HG02938 (cell line): Measurements from ENCODE around the gene KCNJ18.
"Not testable (repeated sequence)": the region's sequence is repeated elsewhere in the genome, so short reads cannot be mapped to it uniquely, and the experiment has no call there.

Experiments
- ATAC-seq: cut with Tn5 transposase; IDR thresholded peaks from one replicate; pipeline ENCODE4 v1.9.1; 2021; ENCODE audit warnings: mild to moderate bottlenecking, moderate library complexity; ENCODE audit not compliant: unreplicated experiment

KCNJ18 gene

GRCh38 chr17:21719511-21720226, 27.3 kb downstream of the KCNJ18 start:
- ATAC-seq = not testable (repeated sequence)

DNA sequence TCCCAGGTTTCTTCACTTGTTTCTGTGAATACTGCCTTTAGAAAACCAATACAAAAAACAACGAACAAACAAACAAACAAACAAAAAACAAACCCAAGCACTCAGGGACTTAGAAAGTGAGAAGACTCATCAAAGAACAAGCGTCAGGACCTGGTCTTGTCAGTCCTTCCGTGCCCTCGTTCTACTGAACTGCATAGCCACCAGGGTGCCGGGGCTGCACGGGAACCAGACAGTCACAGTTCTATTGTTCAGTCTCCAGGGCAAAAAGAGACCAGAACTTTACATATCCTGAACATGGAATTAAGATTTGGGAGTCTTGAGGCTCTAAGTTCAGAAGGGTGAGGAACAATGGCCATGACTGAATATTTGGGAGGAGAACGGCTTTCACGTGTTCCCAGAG, 28.2 kb downstream of the KCNJ18 start:
- not testable (repeated sequence) for ATAC-seq

DNA sequence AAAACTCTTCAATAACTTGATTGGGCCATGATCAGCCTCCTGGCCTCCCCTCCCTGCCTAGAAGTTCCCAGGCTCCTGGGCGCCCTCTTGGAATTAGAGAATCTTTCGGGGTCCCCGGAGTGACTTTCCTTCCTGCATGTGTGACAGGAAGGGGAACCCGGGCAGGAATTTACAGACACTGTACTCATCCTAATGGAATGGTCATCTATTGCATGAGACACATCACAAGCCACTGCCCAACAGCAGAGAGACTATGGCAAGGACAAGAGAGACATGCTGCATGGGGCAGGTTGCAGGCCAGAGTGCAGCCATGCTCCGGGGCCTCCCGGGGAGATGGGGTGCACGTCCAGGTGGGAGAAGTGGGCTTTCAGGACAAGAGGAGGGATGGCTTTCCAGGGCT, 29.9 kb downstream of the KCNJ18 start:
- ATAC-seq = not testable (repeated sequence)

- ATAC-seq = not testable (repeated sequence)
Observed at GRCh38 chr17:21724216-21725006, 32.1 kb downstream of the KCNJ18 start.

- not testable (repeated sequence) for ATAC-seq
Observed at GRCh38 chr17:21731076-21731475, 38.8 kb downstream of the KCNJ18 start.

GRCh38 chr17:21733931-21734330, 41.6 kb downstream of the KCNJ18 start:
- not testable (repeated sequence) for ATAC-seq

- ATAC-seq = not testable (repeated sequence)
Observed at GRCh38 chr17:21735814-21736213, 43.5 kb downstream of the KCNJ18 start.

- ATAC-seq = not testable (repeated sequence)
Observed at GRCh38 chr17:21737015-21737580, 44.8 kb downstream of the KCNJ18 start.

DNA sequence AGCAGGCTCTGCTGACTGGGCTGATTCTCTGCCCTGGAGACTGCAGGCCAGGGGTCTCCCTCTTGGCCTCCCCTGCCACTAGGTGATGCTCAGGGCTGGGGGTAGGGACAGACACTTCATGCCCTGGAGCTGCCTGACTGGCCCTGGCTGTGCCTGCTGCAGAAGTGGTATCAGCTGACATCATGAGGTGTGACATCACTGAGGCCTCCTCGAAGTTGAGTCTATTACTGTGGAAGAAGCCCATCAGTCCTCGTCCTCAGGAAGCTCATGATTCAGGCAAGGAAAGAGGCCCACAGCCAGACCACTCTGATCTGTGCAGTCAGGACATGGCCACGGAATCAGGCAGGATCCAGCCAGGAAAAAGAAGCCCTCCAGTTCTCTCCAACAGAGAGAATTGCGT, 45.9 kb downstream of the KCNJ18 start:
- not testable (repeated sequence) for ATAC-seq

DNA sequence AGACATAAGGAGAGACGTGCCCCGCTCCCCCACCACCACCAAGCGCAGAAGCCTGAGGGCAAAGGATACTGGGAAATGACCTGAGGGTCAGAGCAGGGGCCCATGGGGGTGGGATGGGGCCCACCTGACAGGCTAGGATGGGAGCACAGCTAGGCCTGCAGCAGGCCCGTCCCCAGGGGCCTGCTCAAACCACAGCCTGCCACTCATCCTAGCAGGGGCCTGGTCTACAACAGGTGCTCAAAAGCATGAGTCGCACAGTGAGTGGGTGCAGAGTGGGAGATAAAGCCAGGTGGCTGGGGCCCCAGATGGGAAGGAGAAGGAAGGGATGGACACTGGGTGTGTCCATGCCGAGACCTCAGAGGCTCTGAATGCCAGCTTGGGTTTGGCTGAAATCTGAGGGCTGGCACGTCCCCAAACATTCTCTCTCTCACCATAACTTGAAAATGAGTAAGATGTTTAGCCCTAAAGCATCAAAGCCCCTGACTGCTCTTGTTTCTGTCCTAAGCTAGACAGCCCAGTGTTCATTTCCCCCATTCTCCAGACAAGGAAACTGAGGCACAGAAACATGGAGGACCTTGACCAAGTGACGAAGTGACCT, 46.7 kb downstream of the KCNJ18 start:
- ATAC-seq = not testable (repeated sequence)

GRCh38 chr17:21739485-21739884, 47.2 kb downstream of the KCNJ18 start:
- ATAC-seq = peak; percentile 50

- not testable (repeated sequence) for ATAC-seq
Observed at GRCh38 chr17:21740836-21741235, 48.5 kb downstream of the KCNJ18 start.

DNA sequence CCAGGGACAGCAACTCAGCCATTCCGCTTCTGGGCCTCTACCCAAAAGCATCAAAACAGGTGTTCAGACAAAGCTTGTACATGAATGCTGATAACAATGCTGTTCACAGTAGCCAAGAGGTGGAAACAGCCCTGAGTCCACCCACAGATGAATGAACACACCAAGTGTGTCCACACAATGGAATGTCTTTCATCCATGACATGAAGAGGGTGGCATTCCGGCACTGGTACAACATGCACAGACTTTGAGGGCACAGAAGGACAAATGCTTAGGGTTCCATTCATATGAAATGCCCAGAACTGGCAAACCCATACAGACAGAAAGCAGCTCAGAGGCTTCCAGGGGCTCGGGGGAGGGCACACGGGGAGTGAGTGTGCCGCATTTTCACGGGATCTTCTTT, 49.2 kb downstream of the KCNJ18 start:
- not testable (repeated sequence) for ATAC-seq

- ATAC-seq = no peak
Observed at GRCh38 chr17:21742326-21742725, 50.0 kb downstream of the KCNJ18 start.

GRCh38 chr17:21744151-21744550, 51.8 kb downstream of the KCNJ18 start:
- not testable (repeated sequence) for ATAC-seq

DNA sequence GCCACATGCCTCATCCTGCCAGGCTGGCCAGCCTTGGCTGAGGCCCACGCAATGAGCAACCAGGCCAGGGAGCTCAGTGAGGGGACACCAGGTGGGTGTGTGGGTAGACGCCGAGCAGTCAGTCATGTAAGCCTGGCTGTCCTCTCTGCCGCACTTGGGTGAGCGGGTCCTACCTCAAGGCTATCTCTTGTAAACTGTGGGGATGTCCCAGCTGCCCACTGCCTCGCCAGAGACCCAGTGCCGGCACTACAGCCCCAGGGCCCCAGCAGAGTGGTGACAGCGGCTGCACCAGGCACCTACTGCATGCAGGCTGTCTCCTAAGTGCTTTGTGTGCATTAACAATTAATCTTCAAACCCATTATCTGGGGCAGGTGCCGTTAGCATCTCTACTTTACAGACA, 52.3 kb downstream of the KCNJ18 start:
- ATAC-seq = not testable (repeated sequence)

GRCh38 chr17:21745385-21746054, 53.2 kb downstream of the KCNJ18 start:
- not testable (repeated sequence) for ATAC-seq

GRCh38 chr17:21746415-21746814, 54.1 kb downstream of the KCNJ18 start:
- ATAC-seq = not testable (repeated sequence)

DNA sequence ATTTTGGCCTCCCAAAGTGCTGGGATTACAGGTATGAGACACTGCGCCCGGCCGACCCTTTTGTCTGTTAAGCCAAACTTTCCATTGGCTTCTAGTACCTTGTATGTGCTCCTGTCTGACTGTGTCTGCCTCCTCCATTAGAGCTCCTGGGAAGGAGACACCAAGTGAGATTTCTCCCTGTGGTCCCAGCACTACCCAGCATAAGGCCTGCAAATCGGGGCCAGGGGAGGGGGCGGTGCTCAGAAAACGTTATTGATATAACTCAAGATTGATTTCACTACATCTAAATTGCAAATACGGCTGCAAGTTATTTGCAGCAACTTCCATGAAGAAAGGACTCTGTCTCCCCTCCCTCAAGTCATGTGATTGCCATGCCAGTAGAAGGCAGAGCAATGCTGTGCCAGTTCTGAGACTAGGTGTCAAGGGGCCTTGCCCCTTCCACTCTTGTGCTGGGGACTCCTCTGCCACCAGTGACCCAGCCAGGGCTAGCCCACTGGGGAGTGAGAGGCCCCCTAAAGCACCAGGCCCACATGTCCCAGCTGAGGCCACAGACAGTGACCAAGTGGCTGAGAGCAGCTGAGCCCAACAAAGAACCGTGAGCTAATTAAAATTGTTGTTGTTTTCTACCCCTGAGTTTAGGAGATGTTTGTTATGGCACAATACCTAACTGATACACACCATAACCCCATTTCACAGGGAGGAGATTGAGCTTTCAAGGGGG, 55.0 kb downstream of the KCNJ18 start:
- ATAC-seq = not testable (repeated sequence)

- ATAC-seq = not testable (repeated sequence)
Observed at GRCh38 chr17:21748686-21749085, 56.4 kb downstream of the KCNJ18 start.
